ENCODE results near the gene ALDH7A1. TPM values are rescaled to one million over a fixed set of nuclear protein-coding genes. Genes with fewer than 3 reads are reported as not detected.
A peak's percentile ranks its signal among the peaks of the same experiment; 100 is the strongest.

ALDH7A1 gene
- total RNA-seq, 1 experiment from 2014 or later = 148 TPM

DNA sequence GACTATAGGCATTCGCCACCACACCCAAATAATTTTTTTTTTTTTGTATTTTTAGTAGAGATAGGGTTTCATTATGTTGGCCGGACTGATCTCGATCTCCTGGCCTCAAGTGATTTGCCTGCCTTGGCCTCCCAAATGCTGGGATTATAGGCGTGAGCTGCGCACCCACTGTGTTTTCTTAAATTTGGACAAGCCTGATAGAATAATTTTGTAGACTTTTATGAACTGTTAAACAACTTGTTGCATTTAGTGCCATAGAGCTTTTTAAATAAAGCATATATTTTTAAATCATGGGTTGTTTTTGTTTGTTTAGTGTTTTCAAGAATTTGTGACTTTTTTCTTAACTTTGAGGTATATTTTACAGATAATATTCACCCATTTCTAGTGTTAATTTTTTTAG lies 10.5 kb upstream of the ALDH7A1 start:
- Histone ChIP-seq H3K18ac (ENCODE audit: insufficient read length, low read depth, low read length) (no peak overlapping the region), H2AK5ac (ENCODE audit: insufficient read length, low read length) (no peak overlapping the region), H2BK15ac (ENCODE audit: low read depth, low read length) (no peak overlapping the region), H3K79me2 (ENCODE audit: insufficient read depth, low read length) (peaks cover 25% of the 10 kb centered on the region), H2BK20ac (ENCODE audit: low read depth, low read length, poor library complexity, severe bottlenecking) (no peak overlapping the region), H3K4me1 (ENCODE audit: insufficient read depth, low read length) (no peaks in the 10 kb centered on the region; the same call in 1 of the 2 replicates), H4K5ac (ENCODE audit: insufficient read length, low read depth, low read length) (no peak overlapping the region), H2BK12ac (ENCODE audit: insufficient read length, low read depth, low read length) (no peak overlapping the region), H4K20me1 (ENCODE audit: control insufficient read depth, insufficient read depth, insufficient read length) (no peaks in the 10 kb centered on the region), H3K9ac (ENCODE audit: extremely low read depth, insufficient read length, low read length) (no peak overlapping the region), H2AFZ (ENCODE audit: low read length) (no peak overlapping the region), H3K14ac (ENCODE audit: insufficient read depth, low read length) (no peak overlapping the region), H3K4ac (ENCODE audit: low read depth, low read length) (no peak overlapping the region), H3K23me2 (ENCODE audit: insufficient read length, low read depth, low read length, poor library complexity, severe bottlenecking) (peaks cover 1% of the 10 kb centered on the region), H2BK5ac (ENCODE audit: insufficient read length, low read length) (no peak overlapping the region), H3K79me1 (ENCODE audit: insufficient read depth, low read depth, low read length, poor library complexity, severe bottlenecking) (no peaks in the 10 kb centered on the region), H3K27ac (ENCODE audit: insufficient read length, low read depth, low read length) (no peak overlapping the region), H3T11ph (ENCODE audit: low read length) (no peak overlapping the region), H3K56ac (ENCODE audit: insufficient read length, low read depth, low read length) (no peak overlapping the region), H3K9me3 (ENCODE audit: control insufficient read depth, low read depth, low read length) (no peaks in the 10 kb centered on the region), H3K27me3 (ENCODE audit: insufficient read depth, low read length) (no peaks in the 10 kb centered on the region), H4K91ac (ENCODE audit: insufficient read length, low read depth, low read length) (no peak overlapping the region), H3K4me2 (ENCODE audit: insufficient read depth, insufficient read length, low read length) (no peak overlapping the region), H4K8ac (replicated peaks; ENCODE audit: insufficient read length, low read depth, low read length) (no peak overlapping the region), H2BK120ac (ENCODE audit: low read depth, low read length, poor library complexity, severe bottlenecking) (no peak overlapping the region), H3K23ac (ENCODE audit: insufficient read length, low read depth, low read length) (no peak overlapping the region)
- Mint-ChIP-seq H3K9me3 (no peaks in the 10 kb centered on the region), H3K4me3 (peak overlapping the region in 1 of 2 experiments; percentile 21; a peak in 2 of 5 replicates), H3K27me3 (ENCODE audit: low read depth) (no peaks in the 10 kb centered on the region), H3K4me1 (peaks cover 21 to 24% of the 10 kb centered on the region in 2 experiments), H3K27ac (no peak overlapping the region; a peak in 1 of 7 replicates), H3K36me3 (ENCODE audit: insufficient read depth in 1 of 3, low read depth in 3 of 3) (peaks cover 37 to 74% (median 59%) of the 10 kb centered on the region in 3 experiments; a peak in 6 of 7 replicates)
- no peak for DNase-seq
- WGBS (ENCODE audit: extremely low coverage, insufficient read length, low lambda C conversion rate) = no CpG with 5 or more reads among the region's 5 CpGs
- TF ChIP-seq CTCF (conservative IDR thresholded peaks at IDR 0.05) = no peak
